HFF-Myc (cell line): Measurements from ENCODE around the gene RHEX.
"Not testable (repeated sequence)": the region's sequence is repeated elsewhere in the genome, so short reads cannot be mapped to it uniquely, and the experiment has no call there.

Experiments used
- DNase-seq: peaks from one replicate; pipeline ENCODE4 v3.0.0-alpha.2; 2011; ENCODE audit warnings: low read depth; ENCODE audit errors: extremely low read depth
- H3K4me3 ChIP-seq: replicated peaks from 2 replicates; pipeline ENCODE4 v1.5.1; 2011; ENCODE audit warnings: low read depth, mild to moderate bottlenecking, control low read depth, low read length
- CTCF ChIP-seq: IDR thresholded peaks from 2 replicates; pipeline ENCODE4 v1.5.1; 2012; ENCODE audit warnings: mild to moderate bottlenecking, low read depth, low read length, control low read depth; ENCODE audit errors: missing control alignments

RHEX gene

DNA sequence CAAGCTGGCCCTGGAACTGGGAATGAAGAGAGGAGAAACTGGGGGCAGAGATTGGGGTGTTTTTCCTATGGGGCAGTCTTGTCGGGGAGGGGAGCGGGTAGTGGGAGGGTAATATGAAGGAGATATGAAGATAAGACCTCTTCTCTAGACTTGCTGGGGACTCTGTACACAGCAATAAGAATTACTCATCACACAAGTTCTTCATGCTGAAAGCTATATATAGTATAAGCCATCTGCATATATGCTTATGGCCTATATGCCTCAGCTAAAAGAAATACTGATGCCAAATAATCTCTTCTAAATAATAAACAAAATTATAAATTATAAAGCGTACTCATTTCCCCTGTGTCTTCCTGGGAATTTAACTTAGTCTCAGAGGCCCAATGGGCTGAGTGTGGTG, 7.9 kb downstream of the RHEX start:
- TF ChIP-seq CTCF, result no peak
- DNase-seq, result no peak
- H3K4me3 ChIP-seq, result no peak overlapping the region

- no peak overlapping the region for H3K4me3 ChIP-seq
- no peak for DNase-seq
- TF ChIP-seq CTCF, result no peak
These were observed 9.5 kb downstream of the RHEX start for GRCh38 chr1:206062464-206062863.

- H3K4me3 ChIP-seq, DNase-seq: not testable (repeated sequence)
These were observed 11.0 kb downstream of the RHEX start for GRCh38 chr1:206064001-206064400.

GRCh38 chr1:206064501-206064900, 11.5 kb downstream of the RHEX start:
- not testable (repeated sequence) for DNase-seq, H3K4me3 ChIP-seq

- DNase-seq, result no peak
These were observed 12.7 kb downstream of the RHEX start for GRCh38 chr1:206065547-206066145.

DNA sequence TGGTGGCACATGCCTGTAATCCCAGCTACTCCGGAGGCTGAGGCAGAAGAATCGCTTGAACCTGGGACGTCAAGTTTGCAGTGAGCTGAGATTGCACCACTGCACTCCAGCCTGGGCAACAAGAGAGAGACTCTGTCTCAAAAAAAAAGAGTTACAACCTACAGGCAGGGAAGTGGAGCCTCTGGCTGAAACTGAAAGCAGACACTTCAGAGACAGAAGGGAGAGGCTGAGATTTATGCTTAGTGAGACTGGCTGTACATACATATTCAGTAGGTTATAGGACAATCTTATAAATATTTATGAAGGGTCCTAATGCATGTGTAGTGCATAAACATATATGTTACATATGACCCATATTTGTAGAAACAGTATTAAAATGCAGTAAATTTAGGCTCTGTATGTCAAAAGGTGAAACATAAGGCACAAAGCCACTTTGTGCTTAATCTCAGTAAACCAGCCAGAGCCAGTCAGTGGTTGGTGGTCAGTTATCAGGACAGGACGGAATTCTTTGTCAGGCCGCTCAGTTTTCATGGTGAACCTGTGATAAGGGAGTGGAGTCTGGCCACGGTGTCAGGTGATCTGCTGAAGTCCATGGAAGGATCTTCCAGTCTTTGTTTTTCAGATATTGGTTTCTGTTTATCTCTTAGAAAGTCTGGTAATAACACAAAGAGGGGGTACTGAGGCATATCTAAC, 13.7 kb downstream of the RHEX start:
- no peak for TF ChIP-seq CTCF
- no peak overlapping the region for H3K4me3 ChIP-seq
- DNase-seq, result no peak

More at GRCh38 chr1:206065547-206066145, 12.7 kb downstream of the RHEX start:
- no peak for TF ChIP-seq CTCF
- no peak overlapping the region for H3K4me3 ChIP-seq

- DNase-seq, result no peak
- H3K4me3 ChIP-seq, result no peak overlapping the region
- TF ChIP-seq CTCF, result no peak
These were observed 14.7 kb downstream of the RHEX start for GRCh38 chr1:206067486-206068227.
